GM12864 (cell line): Measurements from ENCODE around the gene OTOF.

Experiments used
- DNase-seq: peaks from one replicate; pipeline ENCODE4 v3.0.0-alpha.2; 2011; ENCODE audit warnings: low read depth
- H3K4me3 ChIP-seq: 2 replicates; pipeline ENCODE4 v1.5.1; 2011; ENCODE audit warnings: mild to moderate bottlenecking, low read depth, low read length, control low read depth
- CTCF ChIP-seq: IDR thresholded peaks from 2 replicates; pipeline ENCODE4 v1.5.1; 2011; ENCODE audit warnings: low read depth, mild to moderate bottlenecking, moderate library complexity, low read length, control low read depth, inconsistent platforms; ENCODE audit errors: missing control alignments

OTOF gene

GRCh38 chr2:26486789-26487188, 8.9 kb upstream of the OTOF start:
- no peak for TF ChIP-seq CTCF
- no peak overlapping the region for H3K4me3 ChIP-seq

GRCh38 chr2:26485725-26486418, 7.9 kb upstream of the OTOF start:
- no peak for DNase-seq
- no peak for TF ChIP-seq CTCF
- H3K4me3 ChIP-seq, result no peak overlapping the region

More at GRCh38 chr2:26486789-26487188, 8.9 kb upstream of the OTOF start:
- DNase-seq, result no peak

- no peak for DNase-seq
- no peak overlapping the region for H3K4me3 ChIP-seq
- no peak for TF ChIP-seq CTCF
Observed at GRCh38 chr2:26485099-26485498, 7.2 kb upstream of the OTOF start.

- TF ChIP-seq CTCF, result no peak
- no peak overlapping the region for H3K4me3 ChIP-seq
- DNase-seq, result no peak
Observed at GRCh38 chr2:26484579-26484978, 6.7 kb upstream of the OTOF start.

GRCh38 chr2:26483957-26484565, 6.1 kb upstream of the OTOF start:
- no peak for TF ChIP-seq CTCF
- no peak overlapping the region for H3K4me3 ChIP-seq
- DNase-seq, result no peak

GRCh38 chr2:26483516-26483915, 5.6 kb upstream of the OTOF start:
- DNase-seq, result no peak
- H3K4me3 ChIP-seq, result no peak overlapping the region
- no peak for TF ChIP-seq CTCF

GRCh38 chr2:26483027-26483326, 5.1 kb upstream of the OTOF start:
- no peak overlapping the region for H3K4me3 ChIP-seq
- TF ChIP-seq CTCF, result no peak
- no peak for DNase-seq
